Neural crest cell (in vitro differentiated cells): ENCODE results near the gene ADGRB2. TPM values are rescaled to one million over a fixed set of nuclear protein-coding genes. Genes with fewer than 3 reads are reported as not detected.

Experiments
- DNase-seq: peaks from one replicate; pipeline ENCODE4 v3.0.0; 2021; ENCODE audit warnings: low read depth, mixed read lengths, low spot score
- H3K27ac Mint-ChIP-seq: one replicate; pipeline ENCODE4 v1.8.0; 2021; ENCODE audit warnings: mild to moderate bottlenecking, mixed read lengths; ENCODE audit not compliant: unreplicated experiment
- H3K27me3 Mint-ChIP-seq: 2 replicates; pipeline ENCODE4 v1.8.0; 2021; ENCODE audit warnings: low read depth, mild to moderate bottlenecking, mixed read lengths
- H3K36me3 Mint-ChIP-seq: 2 replicates; pipeline ENCODE4 v1.8.0; 2021; ENCODE audit warnings: low read depth, mild to moderate bottlenecking, mixed read lengths
- H3K4me1 Mint-ChIP-seq: 2 replicates; pipeline ENCODE4 v1.8.0; 2021; ENCODE audit warnings: mixed read lengths
- H3K4me3 Mint-ChIP-seq: one replicate; pipeline ENCODE4 v1.8.0; 2021; ENCODE audit warnings: mild to moderate bottlenecking, mixed read lengths
- H3K9me3 Mint-ChIP-seq: 2 replicates; pipeline ENCODE4 v1.8.0; 2021; ENCODE audit warnings: mixed read lengths
- CTCF ChIP-seq: fragments of 200-600 bp; sonication (generic); conservative IDR thresholded peaks from 2 replicates; pipeline ENCODE4 v1.5.0; 2021; ENCODE audit warnings: antibody characterized with exemption, mild to moderate bottlenecking
- long read RNA-seq: library from polyadenylated mRNA; unstranded; transcript quantifications from one replicate; pipeline ENCODE4 v2.0.0, GENCODE V29; 2020
- total RNA-seq: library from RNA; stranded (reverse); gene quantifications from 2 replicates; pipeline ENCODE4 v1.2.1, GENCODE V29; 2021

The ADGRB2 gene
- total RNA-seq = 17.8 and 18.8 TPM in 2 replicates
- long read RNA-seq, partial matches to known transcripts = 1 of 1 reads
- long read RNA-seq, other reads (novel, unspliced or antisense) = 0 of 1 reads

- H3K27ac Mint-ChIP-seq = no peak within 1 kb of the TSS
- no peaks in the 10 kb centered on the region for H3K9me3 Mint-ChIP-seq
- H3K36me3 Mint-ChIP-seq = no peaks in the 10 kb centered on the region
- H3K27me3 Mint-ChIP-seq = peaks cover 47% of the 10 kb centered on the region
- DNase-seq = peak; percentile 45
- TF ChIP-seq CTCF = peak; percentile 33
- peak within 1 kb of the TSS; percentile 90 for H3K4me3 Mint-ChIP-seq
- peaks cover 31% of the 10 kb centered on the region for H3K4me1 Mint-ChIP-seq
Observed at GRCh38 chr1:31764312-31765040, at the start of gene ADGRB2. Gene ADGRB2 (minus strand): TSS chr1:31764340. CDS start chr1:31757221, 7,119 bp downstream.

DNA sequence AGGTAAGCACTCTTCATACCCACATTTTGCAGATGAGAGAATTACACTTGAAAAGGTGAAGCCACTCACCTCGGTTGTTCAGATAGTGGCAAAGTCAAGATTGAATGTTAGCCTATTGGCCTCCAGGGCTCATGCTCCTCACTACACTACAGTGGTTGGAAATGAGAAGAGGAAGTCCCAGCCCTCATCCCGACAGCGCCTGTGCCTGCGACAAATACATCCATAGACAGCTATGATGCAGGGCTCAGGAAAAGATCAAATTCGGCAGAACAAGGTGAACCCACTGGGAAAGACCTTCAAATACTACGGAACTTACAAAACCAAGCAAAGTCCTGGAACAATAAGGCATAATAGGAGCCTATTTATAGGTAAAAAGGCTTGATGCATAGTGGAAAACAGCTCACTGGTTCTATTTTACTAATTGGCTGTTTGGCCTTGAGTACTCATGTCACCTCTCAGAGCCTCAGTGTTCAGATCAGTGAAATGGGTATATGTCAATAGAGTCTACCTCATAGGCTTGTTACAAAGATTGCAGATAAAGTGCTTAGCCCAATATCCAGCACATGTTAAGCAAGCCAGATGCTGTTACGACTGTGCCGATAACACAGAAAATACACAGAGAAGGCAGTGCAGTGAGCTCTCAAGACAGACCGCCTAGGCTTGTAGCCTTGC is 48.2 kb upstream of the ADGRB2 start:
- Mint-ChIP-seq H3K4me1 (peaks cover 4% of the 10 kb centered on the region), H3K4me3 (no peak overlapping the region), H3K36me3 (no peaks in the 10 kb centered on the region), H3K27me3 (peaks cover 17% of the 10 kb centered on the region), H3K9me3 (no peaks in the 10 kb centered on the region), H3K27ac (no peak overlapping the region)
- no peak for TF ChIP-seq CTCF
- no peak for DNase-seq

- DNase-seq = peak; percentile 46
- TF ChIP-seq CTCF = no peak
- Mint-ChIP-seq H3K27ac (no peak overlapping the region), H3K36me3 (no peaks in the 10 kb centered on the region), H3K4me1 (peaks cover 4% of the 10 kb centered on the region), H3K4me3 (no peak overlapping the region), H3K27me3 (peaks cover 17% of the 10 kb centered on the region), H3K9me3 (no peaks in the 10 kb centered on the region)
Observed at GRCh38 chr1:31811605-31812004, 47.5 kb upstream of the ADGRB2 start.

DNA sequence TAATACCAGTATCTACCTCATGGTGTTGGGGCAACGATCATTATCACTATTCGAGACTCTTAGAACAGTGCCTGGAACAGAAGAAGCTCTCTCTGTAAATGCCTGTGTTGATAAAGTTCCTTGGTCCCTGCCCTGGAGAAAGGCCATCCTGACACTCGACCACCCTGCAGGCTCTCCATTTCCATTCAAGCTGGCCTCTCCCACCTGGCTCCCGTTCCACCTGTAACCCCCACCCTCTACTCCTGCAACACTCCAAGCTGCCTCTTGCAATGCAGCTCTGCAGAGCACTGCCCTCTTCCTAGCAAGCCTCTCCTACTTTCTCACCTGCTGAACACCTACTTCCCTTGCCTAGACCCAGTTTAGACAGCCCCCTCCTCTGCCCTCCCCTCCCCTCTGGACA is 45.6 kb upstream of the ADGRB2 start:
- no peaks in the 10 kb centered on the region for H3K9me3 Mint-ChIP-seq
- H3K4me1 Mint-ChIP-seq = no peaks in the 10 kb centered on the region
- no peak overlapping the region for H3K4me3 Mint-ChIP-seq
- H3K36me3 Mint-ChIP-seq = no peaks in the 10 kb centered on the region
- DNase-seq = no peak
- TF ChIP-seq CTCF = no peak
- peaks cover 17% of the 10 kb centered on the region for H3K27me3 Mint-ChIP-seq
- H3K27ac Mint-ChIP-seq = no peak overlapping the region

- Mint-ChIP-seq H3K27ac (no peak overlapping the region), H3K4me1 (peaks cover 5% of the 10 kb centered on the region), H3K9me3 (no peaks in the 10 kb centered on the region), H3K36me3 (no peaks in the 10 kb centered on the region), H3K4me3 (no peak overlapping the region), H3K27me3 (peaks cover 17% of the 10 kb centered on the region)
- no peak for DNase-seq
- TF ChIP-seq CTCF = no peak
Observed at GRCh38 chr1:31807273-31808048, 43.3 kb upstream of the ADGRB2 start.
